KG1 (cell line): Measurements from ENCODE around the gene FAM111B.
"Not testable (repeated sequence)": the region's sequence is repeated elsewhere in the genome, so short reads cannot be mapped to it uniquely, and the experiment has no call there.

ENCODE experiments used
- DNase-seq: peaks from one replicate; lab custom pipeline; 2025; lab: John Stamatoyannopoulos, UW

The FAM111B gene

DNA sequence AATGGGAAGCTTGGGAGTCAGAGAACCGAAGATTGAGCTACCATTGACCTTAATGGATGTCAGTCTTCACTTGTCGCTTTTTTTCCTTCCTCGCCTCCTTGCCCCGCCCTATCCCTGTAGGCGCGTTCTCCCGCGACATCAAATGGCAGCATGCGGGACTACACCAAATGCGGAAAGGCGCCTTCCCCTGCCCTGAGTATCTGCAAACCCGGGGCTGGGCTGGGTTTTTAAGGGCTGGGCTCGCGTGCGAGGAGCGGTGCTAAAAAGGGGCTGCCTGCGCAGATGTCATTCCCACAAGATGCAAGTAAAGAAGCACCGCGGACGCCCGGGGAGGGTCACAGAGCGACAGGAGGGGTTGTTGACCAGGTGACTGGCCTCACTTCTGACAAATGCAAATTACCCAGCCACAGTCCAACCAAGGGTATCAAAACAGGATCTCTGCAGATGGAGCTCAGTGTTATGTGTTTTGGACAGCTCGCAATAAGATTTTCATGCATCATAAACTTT, 4.7 kb upstream of the FAM111B start:
- no peak for DNase-seq

DNA sequence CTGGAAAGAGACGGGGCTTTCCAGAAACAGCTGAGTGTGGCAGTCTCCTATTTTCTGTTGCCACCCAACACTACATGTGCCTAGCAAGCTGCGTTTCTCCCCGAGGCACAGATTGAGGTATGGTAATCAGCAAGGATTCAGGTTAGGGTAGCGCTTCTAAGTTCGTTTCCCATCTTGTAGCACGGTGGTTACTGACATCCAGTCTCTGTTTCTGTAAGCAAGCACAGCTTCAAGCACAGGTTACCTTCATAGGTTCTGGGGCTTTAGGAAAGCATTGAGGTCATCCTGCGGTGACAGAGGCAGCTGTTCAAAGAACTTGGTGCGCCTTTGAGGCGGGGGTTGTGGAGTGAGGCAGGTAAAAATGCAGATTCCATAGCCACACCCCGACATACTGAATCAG, 684 bp downstream of the FAM111B start:
- DNase-seq, result not testable (repeated sequence)

DNA sequence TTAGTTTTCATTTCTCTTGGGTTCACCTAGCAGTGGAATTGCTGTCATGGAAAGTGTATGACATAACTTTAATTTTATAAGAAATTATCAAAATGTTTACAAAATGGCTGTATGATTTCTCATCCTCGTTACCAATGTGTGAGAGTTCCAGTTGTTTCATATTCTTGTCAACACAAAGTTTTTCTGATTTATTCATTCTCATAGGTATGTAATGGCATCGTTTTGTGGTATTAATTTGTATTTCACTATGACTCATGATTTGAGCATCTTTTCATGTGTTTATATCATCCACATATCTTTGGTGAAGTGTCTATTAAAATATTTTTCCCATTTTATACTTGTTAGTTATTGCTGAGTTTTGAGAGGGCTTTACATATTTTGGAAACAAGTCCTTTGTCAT, 5.5 kb downstream of the FAM111B start:
- no peak for DNase-seq

DNA sequence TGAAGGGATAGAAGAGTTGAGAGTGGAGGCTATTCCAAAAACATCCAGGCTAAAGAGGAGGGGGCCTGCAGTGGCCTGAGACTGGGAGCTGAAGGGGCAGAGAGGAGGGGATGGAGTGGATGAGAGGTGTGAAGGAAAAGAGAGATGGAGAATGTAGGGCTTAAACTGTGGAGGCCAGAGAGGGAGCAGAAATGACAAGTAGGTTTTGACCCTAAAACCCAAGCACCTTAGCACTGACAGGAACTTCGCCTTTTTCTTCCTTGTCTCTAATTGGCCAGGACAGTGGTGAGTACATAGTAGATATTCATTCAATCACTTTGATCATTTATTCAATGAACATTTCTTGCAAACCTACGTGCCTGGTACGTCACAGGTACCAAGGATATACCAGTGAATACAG, 7.3 kb downstream of the FAM111B start:
- DNase-seq, result no peak

DNA sequence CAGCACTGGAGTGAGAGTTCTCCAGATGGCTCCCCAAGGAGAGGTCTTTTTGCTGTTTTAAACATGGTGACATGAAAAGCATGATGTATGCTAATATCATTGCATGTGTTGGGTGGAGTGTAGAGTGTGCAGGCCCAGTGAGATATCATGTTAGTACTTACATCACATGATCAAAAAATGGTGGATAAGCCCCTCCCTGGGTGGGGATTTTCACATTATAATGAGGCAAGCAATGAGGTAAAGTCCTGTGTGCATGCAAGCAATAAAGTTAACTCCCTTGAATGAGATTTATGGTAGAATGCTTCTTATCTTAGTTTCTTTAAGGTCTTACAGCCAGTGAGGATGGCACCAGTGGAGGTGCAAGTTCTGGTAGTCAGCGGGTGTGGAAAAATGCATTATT, 8.5 kb downstream of the FAM111B start:
- no peak for DNase-seq

DNA sequence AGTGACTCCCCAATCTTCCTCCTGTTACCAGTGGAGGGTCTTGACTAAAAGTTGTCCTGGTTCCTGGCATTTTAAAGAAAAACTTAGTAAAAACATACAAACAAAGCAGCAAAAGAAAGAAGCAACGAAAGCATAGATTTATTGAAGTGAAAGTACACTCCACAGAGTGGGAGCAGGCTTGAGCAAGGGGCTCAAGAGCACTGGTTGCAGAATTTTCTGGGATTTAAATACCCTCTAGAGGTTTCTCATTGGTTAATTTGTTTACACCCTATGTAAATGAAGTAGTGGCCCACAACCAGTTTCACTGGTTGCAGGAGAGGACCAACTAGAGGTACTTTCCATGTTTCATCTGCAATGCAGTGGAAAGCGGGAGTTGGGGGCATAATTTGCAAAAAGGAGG, 10.7 kb downstream of the FAM111B start:
- DNase-seq, result no peak

DNA sequence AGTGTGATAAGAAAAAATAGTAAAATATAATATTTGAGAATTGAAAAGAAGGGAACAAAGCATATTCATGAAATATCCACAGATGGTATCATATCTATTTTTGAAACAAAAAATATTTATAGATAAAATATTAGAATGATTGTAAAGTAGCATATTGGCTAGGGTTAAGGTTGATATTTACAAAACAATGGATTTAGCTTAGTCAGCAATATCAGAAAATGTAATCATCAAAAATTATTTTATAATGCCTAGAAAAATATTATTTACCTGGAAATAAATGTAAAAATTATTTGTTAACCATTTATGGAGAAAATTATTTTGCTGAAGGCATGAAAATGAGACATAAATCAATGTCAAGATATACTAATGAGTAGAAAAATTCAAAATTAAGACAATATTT, 12.8 kb downstream of the FAM111B start:
- no peak for DNase-seq

DNA sequence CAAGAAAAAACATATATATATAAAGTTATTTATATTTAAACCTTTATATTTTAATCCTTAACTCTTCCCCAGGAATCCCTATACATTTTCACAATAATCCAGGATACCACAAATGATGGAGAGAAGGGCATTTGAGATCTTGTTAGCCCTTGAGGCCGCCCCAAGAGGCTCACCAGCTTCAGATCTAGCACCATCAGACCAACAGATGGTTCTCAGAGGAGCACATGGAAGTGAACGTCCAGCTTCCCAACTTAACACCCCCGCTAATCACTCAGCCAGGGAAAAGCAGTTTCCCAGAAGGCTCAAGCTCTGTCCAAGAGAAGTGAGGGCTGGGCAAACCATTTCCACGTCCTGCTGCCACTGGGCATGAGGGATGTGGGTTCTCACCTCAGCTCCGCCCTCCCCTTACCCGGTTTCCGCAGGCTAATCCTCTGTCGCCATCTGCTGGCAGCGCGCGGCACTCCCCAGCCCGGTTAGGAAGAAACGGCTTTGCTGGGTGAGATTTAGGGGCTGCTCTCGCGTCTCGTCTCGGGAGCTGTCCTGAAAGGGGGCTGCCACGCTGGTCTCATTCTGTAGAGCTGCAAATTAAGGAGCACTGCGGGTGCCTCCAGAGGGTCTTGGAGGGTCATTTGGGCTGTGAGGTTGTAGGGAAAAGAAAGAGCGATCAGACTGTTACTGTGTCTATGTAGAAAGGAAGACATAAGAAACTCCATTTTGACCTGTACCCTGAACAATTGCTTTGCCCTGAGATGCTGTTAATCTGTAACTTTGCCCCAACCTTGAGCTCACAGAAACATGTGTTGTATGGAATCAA, 28.8 kb downstream of the FAM111B start:
- DNase-seq, result peak; percentile 76

DNA sequence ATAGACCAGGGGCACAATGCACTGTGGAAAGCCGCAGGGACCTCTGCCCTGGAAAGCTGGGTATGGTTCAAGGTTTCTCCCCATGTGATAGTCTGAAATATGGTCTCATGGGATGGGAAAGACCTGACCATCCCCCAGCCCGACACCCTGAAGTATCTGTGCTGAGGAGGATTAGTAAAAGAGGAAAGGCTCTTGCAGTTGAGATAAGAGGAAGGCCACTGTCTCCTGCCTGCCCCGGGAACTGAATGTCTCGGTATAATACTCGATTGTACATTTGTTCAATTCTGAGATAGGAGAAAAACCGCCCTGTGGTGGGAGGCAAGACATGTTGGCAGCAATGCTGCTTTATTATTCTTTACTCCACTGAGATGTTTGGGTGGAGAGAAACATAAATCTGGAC, 29.5 kb downstream of the FAM111B start:
- not testable (repeated sequence) for DNase-seq

DNA sequence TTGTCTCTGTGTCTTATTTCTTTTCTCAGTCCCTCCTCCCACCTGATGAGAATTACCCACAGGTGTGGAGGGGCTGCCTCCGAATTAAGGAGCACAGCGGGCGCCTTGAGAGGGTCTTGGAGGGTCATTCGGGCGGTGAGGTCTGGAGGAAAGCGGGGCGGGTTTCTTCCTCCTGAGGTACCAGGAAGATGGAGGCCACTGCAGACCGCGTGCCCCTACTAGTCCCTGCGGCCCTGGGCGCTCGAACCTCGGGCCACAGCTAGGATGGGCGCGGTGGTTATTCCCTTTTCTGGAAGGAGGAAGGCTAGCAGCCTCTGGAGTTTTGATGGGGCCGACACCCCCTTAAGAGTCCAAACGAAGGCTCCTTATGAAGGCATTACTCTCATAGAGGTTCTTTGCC, 30.2 kb downstream of the FAM111B start:
- DNase-seq, result no peak

DNA sequence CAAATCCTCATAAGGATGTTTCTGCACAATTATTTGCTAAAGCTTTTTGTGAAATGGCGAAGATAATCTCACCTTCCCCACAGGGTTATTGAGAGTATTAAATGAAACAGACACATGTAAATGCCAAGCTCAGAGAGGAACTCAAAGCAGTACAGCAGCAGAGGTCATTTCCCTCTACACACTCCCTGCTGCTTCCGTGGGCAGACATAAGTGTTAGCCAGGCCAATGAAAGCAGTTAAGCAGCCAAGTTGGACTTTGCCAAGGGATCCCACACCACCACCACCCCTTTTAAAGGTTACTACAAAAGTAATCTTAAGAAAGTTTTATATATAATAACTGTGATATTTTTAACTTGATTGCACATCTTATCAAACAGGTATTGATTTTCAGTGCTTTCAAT, 31.6 kb downstream of the FAM111B start:
- no peak for DNase-seq

DNA sequence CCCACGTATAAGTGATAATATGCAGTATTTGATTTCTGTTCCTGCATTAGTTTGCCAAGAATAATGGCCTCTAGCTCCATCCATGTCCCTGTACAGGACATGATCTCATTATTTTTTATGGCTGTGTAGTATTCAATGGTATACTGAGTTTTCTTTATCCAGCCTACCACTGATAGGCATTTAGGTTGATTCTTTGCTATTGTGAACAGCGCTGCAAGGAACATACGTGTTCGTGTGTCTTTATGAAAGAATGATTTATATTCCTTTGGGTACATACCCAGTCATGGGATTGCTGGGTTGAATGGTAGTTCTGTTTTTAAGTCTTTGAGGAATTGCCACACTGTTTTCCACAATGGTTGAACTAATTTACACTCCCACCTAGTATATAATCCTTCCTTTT, 34.2 kb downstream of the FAM111B start:
- no peak for DNase-seq

DNA sequence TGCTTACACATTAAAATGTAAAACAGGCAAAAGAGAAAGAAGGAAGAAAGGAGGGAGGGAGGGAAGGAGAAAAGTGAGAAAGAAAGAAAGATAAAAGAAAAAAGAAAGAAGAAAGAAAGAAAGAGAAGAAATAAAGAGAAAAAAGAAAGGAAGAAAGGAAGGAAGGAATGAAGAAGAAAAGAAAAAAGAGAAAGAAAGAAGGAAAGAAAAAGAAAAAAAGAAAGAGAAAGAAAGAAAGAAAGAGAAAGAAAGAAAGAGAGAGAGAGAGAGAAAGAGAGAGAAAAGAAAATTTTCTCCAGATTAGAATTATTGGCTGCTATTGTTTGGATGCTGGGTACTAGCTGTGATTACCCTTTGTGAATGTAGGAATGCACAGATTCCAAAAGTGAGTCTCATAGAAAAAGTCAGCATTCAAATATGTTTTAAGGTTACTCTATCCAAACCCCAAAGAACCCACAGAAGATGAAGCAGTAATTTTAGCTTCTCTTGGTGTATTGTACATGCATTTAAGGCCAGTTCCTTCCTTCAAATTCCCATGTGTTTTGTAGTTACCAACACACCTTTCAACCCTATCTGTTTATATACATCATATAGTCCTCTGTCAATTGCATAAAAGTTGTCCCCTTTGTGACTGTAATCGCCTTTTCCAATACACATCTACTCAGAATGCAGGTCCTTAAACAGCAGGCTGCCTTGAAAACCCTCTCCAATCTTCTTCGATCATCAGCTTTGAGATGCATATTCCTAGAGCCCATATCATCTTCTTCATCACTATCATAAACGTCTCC, 34.8 kb downstream of the FAM111B start:
- DNase-seq, result peak; percentile 63

DNA sequence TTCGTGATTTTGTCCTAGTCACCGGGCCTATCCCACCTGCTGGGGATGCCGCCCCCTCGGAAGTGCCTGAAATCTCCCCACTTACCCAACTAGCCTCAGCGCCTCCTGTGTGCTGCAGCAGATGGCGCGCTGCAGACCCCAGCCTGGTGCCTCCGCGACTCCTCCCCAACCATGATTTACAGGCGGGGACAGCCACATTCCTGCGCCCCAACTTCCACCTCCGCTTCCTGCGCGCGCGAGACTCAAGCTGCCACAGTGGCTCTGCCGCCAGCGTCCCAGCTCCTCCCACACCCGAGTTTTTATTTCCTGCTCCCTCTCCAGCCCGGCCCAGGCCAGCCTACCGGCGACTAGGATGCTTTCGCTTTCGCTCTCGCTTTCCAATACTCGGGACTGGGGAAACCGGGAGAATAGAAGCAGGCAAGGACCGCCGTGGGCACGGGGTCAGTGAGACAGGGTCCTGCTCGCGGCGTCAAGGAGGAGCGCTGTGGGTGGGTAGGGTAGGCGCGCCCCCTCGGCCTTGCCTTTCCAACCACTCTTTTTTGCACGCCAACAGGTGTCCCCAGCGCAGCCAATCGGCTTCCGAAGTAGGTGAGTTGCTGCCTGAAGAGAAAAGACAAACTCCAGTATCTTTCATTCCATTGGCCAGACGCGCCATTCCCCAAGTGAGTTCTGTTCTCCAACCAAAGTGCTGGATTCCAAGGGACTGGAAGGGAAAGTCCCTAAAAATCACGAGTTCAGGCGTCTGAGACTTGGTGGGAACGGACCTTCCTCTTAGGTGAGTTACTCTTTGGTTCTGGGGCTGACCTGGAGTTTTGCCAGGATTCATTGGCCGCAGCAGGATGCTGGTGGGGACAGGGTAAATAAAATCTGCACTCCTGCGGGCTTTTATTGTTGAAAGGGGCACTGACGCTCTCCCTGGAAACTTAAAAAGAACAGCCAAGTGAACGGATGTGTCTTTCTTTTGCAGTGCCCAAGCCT, 35.8 kb downstream of the FAM111B start, which contains the start of gene FAM111A:
Gene FAM111A, plus strand, starts transcription at position 327 of the 978 bp plus-strand sequence. CDS start 6,017 bp downstream, outside the sequence.
- DNase-seq, result peak; percentile 80

DNA sequence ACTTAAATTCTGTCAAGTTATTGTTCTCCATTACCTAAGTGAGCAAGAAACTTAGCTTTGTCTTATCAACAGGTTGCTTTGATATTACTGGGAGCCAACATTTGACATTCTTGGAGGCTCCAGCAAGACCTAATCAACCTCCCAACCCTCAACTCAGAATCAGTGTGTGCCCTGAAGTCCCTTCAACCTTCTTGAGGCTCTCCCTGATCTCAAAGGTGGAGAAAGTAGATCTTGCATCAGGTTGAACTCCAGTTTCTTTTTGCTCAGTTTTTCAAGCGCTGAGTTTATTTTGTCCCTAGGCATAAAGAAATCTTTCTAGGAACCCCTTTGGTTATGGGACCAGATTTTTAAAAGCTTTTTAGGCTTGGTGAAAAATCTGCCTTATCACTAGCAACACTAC, 37.1 kb downstream of the FAM111B start:
- DNase-seq, result peak; percentile 64

DNA sequence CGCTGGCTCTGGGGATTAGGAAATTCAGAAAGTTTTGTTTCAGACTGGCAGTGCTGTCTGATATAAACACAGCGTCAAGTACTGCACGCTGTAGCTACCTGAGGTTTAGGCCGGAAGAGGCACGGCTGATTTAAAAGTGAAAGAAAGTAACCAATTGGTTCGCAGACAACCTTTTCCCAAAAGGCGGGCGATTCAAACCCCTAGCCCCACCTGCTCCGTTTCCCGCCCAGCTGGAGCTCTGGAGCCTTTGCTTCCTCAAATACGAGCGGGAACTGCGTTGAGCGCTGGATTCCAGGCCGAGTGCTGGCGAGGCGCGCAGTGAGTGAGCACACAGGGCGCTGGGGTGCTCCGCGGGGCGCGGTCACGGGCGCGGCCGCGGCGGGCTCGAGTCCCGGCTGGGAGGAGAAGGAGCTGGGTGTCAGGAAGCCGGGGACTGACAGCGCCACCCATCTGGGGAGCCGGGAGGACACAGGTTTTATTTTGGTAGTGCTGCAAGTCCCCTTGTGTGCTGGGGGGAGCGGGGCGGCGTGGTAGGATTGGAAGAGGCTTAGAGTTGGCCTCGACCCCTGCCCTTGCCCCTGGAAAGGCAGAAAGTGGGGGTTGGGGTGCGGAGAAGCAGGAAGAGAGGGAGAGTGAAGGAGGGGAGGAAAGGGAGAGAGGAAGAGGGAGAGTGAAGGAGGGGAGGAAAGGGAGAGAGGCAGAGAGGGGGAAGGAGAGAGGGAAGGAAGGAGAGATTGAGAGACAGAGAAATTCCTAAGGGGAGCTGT, 37.7 kb downstream of the FAM111B start:
- peak; percentile 91 for DNase-seq

DNA sequence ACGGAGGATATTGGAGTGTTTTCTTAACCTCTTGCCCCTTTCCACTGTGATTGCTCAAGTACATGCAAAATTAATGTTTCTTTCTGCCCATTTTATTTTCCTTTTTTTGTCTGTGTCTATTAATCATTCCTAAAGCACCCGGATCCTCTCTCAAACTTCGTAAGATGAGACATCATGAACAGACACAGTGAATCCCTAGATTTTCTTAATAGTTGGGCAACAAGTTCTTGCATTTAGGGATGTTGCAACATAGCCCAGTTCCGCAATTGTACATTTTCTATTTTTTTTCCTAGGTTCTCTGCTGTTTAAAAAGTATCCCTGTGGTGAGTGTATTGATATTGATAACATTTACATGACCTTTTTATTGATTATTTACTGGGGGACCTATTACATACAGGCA, 38.5 kb downstream of the FAM111B start:
- peak; percentile 29 for DNase-seq

DNA sequence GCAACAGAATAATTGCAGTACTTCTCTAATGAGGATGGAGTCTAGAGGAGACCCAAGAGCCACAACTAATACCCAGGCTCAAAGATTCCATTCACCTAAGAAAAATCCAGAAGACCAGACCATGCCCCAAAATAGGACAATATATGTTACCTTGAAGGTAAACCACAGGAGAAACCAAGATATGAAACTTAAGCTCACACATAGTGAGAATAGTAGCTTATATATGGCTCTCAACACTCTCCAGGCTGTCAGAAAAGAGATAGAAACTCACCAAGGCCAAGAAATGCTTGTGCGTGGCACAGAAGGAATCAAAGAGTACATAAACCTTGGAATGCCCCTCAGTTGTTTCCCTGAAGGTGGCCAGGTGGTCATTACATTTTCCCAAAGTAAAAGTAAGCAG, 44.7 kb downstream of the FAM111B start:
- no peak for DNase-seq

DNA sequence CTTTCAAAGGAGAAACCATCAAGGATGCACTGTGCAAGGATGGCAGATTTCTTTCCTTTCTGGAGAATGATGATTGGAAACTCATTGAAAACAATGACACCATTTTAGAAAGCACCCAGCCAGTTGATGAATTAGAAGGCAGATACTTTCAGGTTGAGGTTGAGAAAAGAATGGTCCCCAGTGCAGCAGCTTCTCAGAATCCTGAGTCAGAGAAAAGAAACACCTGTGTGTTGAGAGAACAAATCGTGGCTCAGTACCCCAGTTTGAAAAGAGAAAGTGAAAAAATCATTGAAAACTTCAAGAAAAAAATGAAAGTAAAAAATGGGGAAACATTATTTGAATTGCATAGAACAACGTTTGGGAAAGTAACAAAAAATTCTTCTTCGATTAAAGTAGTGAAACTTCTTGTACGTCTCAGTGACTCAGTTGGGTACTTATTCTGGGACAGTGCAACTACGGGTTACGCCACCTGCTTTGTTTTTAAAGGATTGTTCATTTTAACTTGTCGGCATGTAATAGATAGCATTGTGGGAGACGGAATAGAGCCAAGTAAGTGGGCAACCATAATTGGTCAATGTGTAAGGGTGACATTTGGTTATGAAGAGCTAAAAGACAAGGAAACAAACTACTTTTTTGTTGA, 45.4 kb downstream of the FAM111B start:
- DNase-seq, result no peak

DNA sequence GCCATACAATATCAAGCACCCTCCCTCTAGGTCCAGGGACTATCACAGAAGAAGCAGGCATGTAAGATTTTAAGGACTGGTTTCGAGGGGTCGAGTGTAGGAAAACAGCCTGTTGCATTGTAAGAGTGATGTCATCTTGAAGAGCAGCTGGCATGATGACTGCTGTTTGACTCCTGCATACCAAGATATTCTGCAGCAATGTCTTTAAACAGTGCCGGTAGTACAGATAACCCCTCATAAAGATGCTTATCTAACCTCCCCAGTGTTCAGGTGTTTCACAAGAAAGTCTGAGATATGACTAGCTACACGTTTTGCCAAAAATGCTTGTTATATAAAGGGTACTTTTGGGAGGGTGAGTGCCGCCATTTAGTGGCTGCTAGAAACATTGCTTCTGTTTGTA, 47.6 kb downstream of the FAM111B start:
- DNase-seq, result no peak

DNA sequence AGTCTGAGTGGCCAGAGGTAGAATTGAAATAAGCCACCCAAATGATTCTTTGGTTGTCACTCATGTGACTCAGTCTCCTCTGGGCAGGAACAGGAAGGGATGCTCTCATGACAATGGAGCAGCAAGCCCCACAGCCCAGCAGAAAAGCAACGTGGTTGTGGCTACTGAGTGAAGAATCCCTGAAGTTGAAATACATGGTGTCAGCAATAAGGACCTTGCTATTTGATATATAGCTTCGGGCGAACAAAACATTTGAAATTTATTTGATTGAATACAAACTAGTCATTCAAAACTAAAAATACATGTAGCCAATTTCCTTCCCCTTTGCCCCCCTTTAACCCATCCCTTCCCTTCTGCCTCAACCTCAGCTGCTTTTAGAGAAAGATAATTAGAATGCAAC, 50.4 kb downstream of the FAM111B start:
- DNase-seq, result no peak
